Keratinocyte (primary cell): ENCODE measurements around the gene FZD4. TPM values are rescaled to one million over a fixed set of nuclear protein-coding genes. Genes with fewer than 3 reads are reported as not detected.

Source experiments
- DNase-seq: peaks from one replicate; pipeline ENCODE4 v3.0.0-alpha.2; 2011; ENCODE audit warnings: low read depth, missing footprints, low spot score
- FAIRE-seq: peaks from 2 replicates; lab custom pipeline; 2011; peaks lifted over from hg19 to GRCh38; lab: Jason Lieb, UNC
- H2AFZ ChIP-seq: 2 replicates; pipeline ENCODE4 v1.6.0; 2012; ENCODE audit warnings: low read length, control low read depth, inconsistent platforms; ENCODE audit not compliant: control insufficient read depth
- H3K27ac ChIP-seq: 2 replicates; pipeline ENCODE4 v1.5.1; 2011; ENCODE audit warnings: low read length; ENCODE audit not compliant: control insufficient read depth, insufficient read depth
- H3K27me3 ChIP-seq: 3 replicates; pipeline ENCODE4 v1.6.0; 2011; ENCODE audit warnings: low read length; ENCODE audit not compliant: control insufficient read depth, insufficient read depth; ENCODE audit errors: extremely low read depth
- H3K36me3 ChIP-seq, 2 experiments: 2 replicates in 1 of 2; 3 replicates in 1 of 2; pipeline ENCODE4 v1.5.1; 2011; ENCODE audit warnings: low read length in 2 of 2, mild to moderate bottlenecking in 1 of 2; ENCODE audit not compliant: control insufficient read depth in 2 of 2, insufficient read depth in 2 of 2; ENCODE audit errors: extremely low read depth in 1 of 2
- H3K4me1 ChIP-seq: 3 replicates; pipeline ENCODE4 v1.5.1; 2011; ENCODE audit warnings: low read length; ENCODE audit not compliant: control insufficient read depth, insufficient read depth; ENCODE audit errors: extremely low read depth
- H3K4me2 ChIP-seq: 3 replicates; pipeline ENCODE4 v1.6.0; 2011; ENCODE audit warnings: low read depth, low read length; ENCODE audit not compliant: control insufficient read depth, insufficient read depth; ENCODE audit errors: extremely low read depth
- H3K4me3 ChIP-seq, 3 experiments: fragments of 200-600 bp in 1 of 3; sonication (generic) in 1 of 3; 2 replicates in 2 of 3; 3 replicates in 1 of 3; pipeline ENCODE4 v1.5.1; 2011 to 2016; ENCODE audit warnings: low read length in 3 of 3, mild to moderate bottlenecking in 3 of 3, control low read depth in 2 of 3, inconsistent platforms in 1 of 3, low read depth in 1 of 3, mixed read lengths in 1 of 3, mixed run types in 1 of 3, moderate library complexity in 1 of 3; ENCODE audit not compliant: control insufficient read depth in 2 of 3, insufficient read depth in 2 of 3; ENCODE audit errors: extremely low read depth in 1 of 3
- H3K79me2 ChIP-seq: 2 replicates; pipeline ENCODE4 v1.6.0; 2012; ENCODE audit warnings: low read length; ENCODE audit not compliant: control insufficient read depth, insufficient read depth
- H3K9ac ChIP-seq: 3 replicates; pipeline ENCODE4 v1.6.0; 2011; ENCODE audit warnings: low read length; ENCODE audit not compliant: control insufficient read depth, insufficient read depth; ENCODE audit errors: extremely low read depth
- H3K9me1 ChIP-seq: 3 replicates; pipeline ENCODE4 v1.6.0; 2011; ENCODE audit warnings: low read length; ENCODE audit not compliant: control insufficient read depth, insufficient read depth; ENCODE audit errors: extremely low read depth
- H3K9me3 ChIP-seq: 2 replicates; pipeline ENCODE4 v1.5.1; 2012; ENCODE audit warnings: low read depth, low read length; ENCODE audit not compliant: control insufficient read depth
- H4K20me1 ChIP-seq: 3 replicates; pipeline ENCODE4 v1.6.0; 2011; ENCODE audit warnings: low read length; ENCODE audit not compliant: control insufficient read depth, insufficient read depth; ENCODE audit errors: extremely low read depth
- CTCF ChIP-seq, 3 experiments: IDR thresholded peaks in 1 of 3; conservative IDR thresholded peaks in 1 of 3; optimal IDR thresholded peaks in 1 of 3; 2 replicates in 2 of 3; 3 replicates in 1 of 3; pipeline versions ENCODE3 to v1.5.1; 2011; ENCODE audit warnings: low read length in 3 of 3, mild to moderate bottlenecking in 3 of 3, moderate library complexity in 2 of 3, control low read depth in 1 of 3, inconsistent platforms in 1 of 3; ENCODE audit not compliant: insufficient read depth in 2 of 3; ENCODE audit errors: extremely low read depth in 1 of 3
- EZH2 ChIP-seq: IDR thresholded peaks from one replicate; pipeline ENCODE4 v1.6.1; 2012; ENCODE audit warnings: inconsistent platforms, mild to moderate bottlenecking, low read length, moderate library complexity
- dilution Hi-C: fragments of 300-500 bp; cut with MboI; formaldehyde crosslinking; loops from one replicate; pipeline ENCODE4 v1.7.0; 2020; ENCODE audit warnings: low sequenced_read_pairs; ENCODE audit not compliant: extremely low pct_ligation_motif_present
- polyA plus RNA-seq, 5 experiments: library from polyadenylated mRNA; depleted of rRNA in 3 of 5; stranded (reverse) in 3 of 5; stranded (forward) in 1 of 5; unstranded in 1 of 5; fragments of >200 nt; gene quantifications; 1 replicate in 1 of 5; 2 replicates in 3 of 5; 3 replicates in 1 of 5; pipeline versions ENCODE4 v1.2.1 to v1.2.3, GENCODE V29; 2011 to 2012; ENCODE audit warnings: missing spikeins in 2 of 5, low read depth in 1 of 5, low replicate concordance in 1 of 5

The FZD4 gene
- polyA plus RNA-seq, 1 donor (not counting 4 experiments of a cell fraction or from before 2014, with no cell fraction given), result 0.56 TPM

GRCh38 chr11:86906198-86906597, 49.0 kb downstream of the FZD4 start:
- dilution Hi-C loops, result no loop called here
- H3K9me3 ChIP-seq, result no peaks in the 10 kb centered on the region
- no peak for FAIRE-seq
- H3K4me1 ChIP-seq, result no peaks in the 10 kb centered on the region
- H3K79me2 ChIP-seq, result no peaks in the 10 kb centered on the region
- no peak overlapping the region for H3K9ac ChIP-seq
- H4K20me1 ChIP-seq, result no peaks in the 10 kb centered on the region
- H3K4me3 ChIP-seq, result no peak overlapping the region
- no peaks in the 10 kb centered on the region for H3K9me1 ChIP-seq
- TF ChIP-seq EZH2 (no peak), CTCF (optimal IDR thresholded peaks at IDR 0.05 in 1 of 3, IDR thresholded peaks at IDR 0.05 in 1 of 3, conservative IDR thresholded peaks at IDR 0.05 in 1 of 3; ENCODE audit: extremely low read depth in 1 of 3, insufficient read depth in 2 of 3, low read length in 3 of 3) (no peak)
- H3K4me2 ChIP-seq, result no peak overlapping the region
- H3K27me3 ChIP-seq, result no peaks in the 10 kb centered on the region
- no peaks in the 10 kb centered on the region for H3K36me3 ChIP-seq
- no peak overlapping the region for H2AFZ ChIP-seq
- no peak overlapping the region for H3K27ac ChIP-seq
- DNase-seq, result no peak

- Histone ChIP-seq H3K27ac (no peak overlapping the region), H3K27me3 (no peaks in the 10 kb centered on the region), H3K4me3 (no peak overlapping the region), H4K20me1 (no peaks in the 10 kb centered on the region), H2AFZ (no peak overlapping the region), H3K4me2 (no peak overlapping the region), H3K36me3 (no peaks in the 10 kb centered on the region), H3K79me2 (no peaks in the 10 kb centered on the region), H3K9me3 (no peaks in the 10 kb centered on the region), H3K9ac (no peak overlapping the region), H3K4me1 (no peaks in the 10 kb centered on the region), H3K9me1 (no peaks in the 10 kb centered on the region)
- DNase-seq (no peak), FAIRE-seq (no peak)
- dilution Hi-C loops, result no loop called here
- no peak for TF ChIP-seq CTCF (optimal IDR thresholded peaks at IDR 0.05 in 1 of 3, IDR thresholded peaks at IDR 0.05 in 1 of 3, conservative IDR thresholded peaks at IDR 0.05 in 1 of 3; ENCODE audit: extremely low read depth in 1 of 3, insufficient read depth in 2 of 3, low read length in 3 of 3)
These were observed 49.9 kb downstream of the FZD4 start for GRCh38 chr11:86905252-86905651.
